GM06990 (cell line): ENCODE results near the gene STBD1.

Experiments
- DNase-seq: peaks from one replicate; pipeline ENCODE4 v3.0.0-alpha.2; 2011; ENCODE audit not compliant: insufficient read length; ENCODE audit errors: extremely low read depth
- H3K27me3 ChIP-seq: replicated peaks from 2 replicates; pipeline ENCODE4 v1.6.0; 2011; ENCODE audit warnings: low read length; ENCODE audit not compliant: control insufficient read depth, insufficient read depth
- H3K36me3 ChIP-seq: 2 replicates; pipeline ENCODE4 v1.5.1; 2011; ENCODE audit warnings: low read length; ENCODE audit not compliant: control insufficient read depth, insufficient read depth
- H3K4me3 ChIP-seq: replicated peaks from 2 replicates; pipeline ENCODE4 v1.5.1; 2011; ENCODE audit warnings: low read depth, mild to moderate bottlenecking, control low read depth, low read length
- CTCF ChIP-seq: IDR thresholded peaks from 2 replicates; pipeline ENCODE4 v1.5.1; 2011; ENCODE audit warnings: low read length, control low read depth, mild to moderate bottlenecking, inconsistent platforms; ENCODE audit not compliant: insufficient read depth, poor library complexity, severe bottlenecking

Gene STBD1

GRCh38 chr4:76302826-76303438 lies 3.6 kb upstream of the STBD1 start:
- H3K27me3 ChIP-seq = no peaks in the 10 kb centered on the region; the same call in 1 of the 2 replicates
- no peak overlapping the region for H3K4me3 ChIP-seq
- TF ChIP-seq CTCF = no peak
- no peak for DNase-seq
- no peaks in the 10 kb centered on the region for H3K36me3 ChIP-seq

GRCh38 chr4:76305033-76305687 lies 1.4 kb upstream of the STBD1 start:
- no peaks in the 10 kb centered on the region for H3K36me3 ChIP-seq
- DNase-seq = no peak
- TF ChIP-seq CTCF = no peak
- no peak overlapping the region for H3K4me3 ChIP-seq
- H3K27me3 ChIP-seq = peaks cover 3% of the 10 kb centered on the region; the same call in 1 of the 2 replicates

GRCh38 chr4:76306882-76307659 lies 538 bp downstream of the STBD1 start:
- Histone ChIP-seq H3K36me3 (no peaks in the 10 kb centered on the region), H3K27me3 (peaks cover 3% of the 10 kb centered on the region; the same call in 1 of the 2 replicates), H3K4me3 (peak overlapping the region; percentile 56)
- no peak for DNase-seq
- TF ChIP-seq CTCF = peak; percentile 13

GRCh38 chr4:76307660-76308014 lies 1.1 kb downstream of the STBD1 start:
- H3K27me3 ChIP-seq = peaks cover 3% of the 10 kb centered on the region; the same call in 1 of the 2 replicates
- DNase-seq = no peak
- no peak for TF ChIP-seq CTCF
- H3K36me3 ChIP-seq = no peaks in the 10 kb centered on the region
- no peak overlapping the region for H3K4me3 ChIP-seq

GRCh38 chr4:76308548-76308947 lies 2.0 kb downstream of the STBD1 start:
- H3K27me3 ChIP-seq = peaks cover 3% of the 10 kb centered on the region; the same call in 1 of the 2 replicates
- no peak overlapping the region for H3K4me3 ChIP-seq
- no peak for DNase-seq
- H3K36me3 ChIP-seq = no peaks in the 10 kb centered on the region
- TF ChIP-seq CTCF = no peak
